GM23338 (cell line): ENCODE measurements around the gene ANO10. TPM values are rescaled to one million over a fixed set of nuclear protein-coding genes. Genes with fewer than 3 reads are reported as not detected.

Source experiments
- ATAC-seq: fragments of 200-7000 bp; cut with Tn5 transposase; 3 replicates; pipeline ENCODE4 v1.9.1; 2020
- DNase-seq: peaks from one replicate; pipeline ENCODE4 v3.0.0-alpha.2; 2015; ENCODE audit warnings: low spot score
- H2AFZ ChIP-seq: fragments of 200-600 bp; sonication (generic); 2 replicates; pipeline ENCODE4 v1.8.0; 2016; ENCODE audit warnings: antibody characterized with exemption, mild to moderate bottlenecking, moderate library complexity
- H3F3A ChIP-seq: fragments of 200-600 bp; sonication (generic); replicated peaks from 2 replicates; pipeline ENCODE4 v1.8.0; 2017; ENCODE audit warnings: antibody characterized with exemption, mixed run types, low read depth
- H3K27ac ChIP-seq: fragments of 200-600 bp; sonication (generic); 2 replicates; pipeline ENCODE4 v1.6.1; 2016; ENCODE audit warnings: low read depth
- H3K27me3 ChIP-seq: fragments of 200-600 bp; sonication (generic); 2 replicates; pipeline ENCODE4 v1.8.0; 2016; ENCODE audit warnings: mild to moderate bottlenecking, mixed run types, moderate library complexity; ENCODE audit not compliant: insufficient read depth
- H3K36me3 ChIP-seq: fragments of 200-600 bp; sonication (generic); 2 replicates; pipeline ENCODE4 v1.8.0; 2016; ENCODE audit warnings: mild to moderate bottlenecking; ENCODE audit not compliant: insufficient read depth
- H3K4me1 ChIP-seq: fragments of 200-600 bp; sonication (generic); 2 replicates; pipeline ENCODE4 v1.8.0; 2016; ENCODE audit warnings: mild to moderate bottlenecking, moderate library complexity; ENCODE audit not compliant: insufficient read depth
- H3K4me2 ChIP-seq: fragments of 200-600 bp; sonication (generic); 2 replicates; pipeline ENCODE4 v1.7.1; 2017; ENCODE audit warnings: mixed run types
- H3K4me3 ChIP-seq: fragments of 200-600 bp; sonication (generic); 2 replicates; pipeline ENCODE4 v1.6.1; 2016; ENCODE audit warnings: mixed run types
- H3K79me2 ChIP-seq: fragments of 200-600 bp; sonication (generic); replicated peaks from 2 replicates; pipeline ENCODE4 v1.8.0; 2017; ENCODE audit warnings: mild to moderate bottlenecking; ENCODE audit not compliant: insufficient read depth
- H3K9me2 ChIP-seq: fragments of 200-600 bp; sonication (generic); 2 replicates; pipeline ENCODE4 v1.8.0; 2017; ENCODE audit not compliant: insufficient read depth
- H4K20me1 ChIP-seq: fragments of 200-600 bp; sonication (generic); replicated peaks from 2 replicates; pipeline ENCODE4 v1.8.0; 2017; ENCODE audit warnings: mild to moderate bottlenecking; ENCODE audit not compliant: insufficient read depth
- H3K27ac Mint-ChIP-seq: 2 replicates; pipeline ENCODE4 v1.8.0; 2020; ENCODE audit warnings: inconsistent platforms, mild to moderate bottlenecking, moderate library complexity, mixed read lengths
- H3K27me3 Mint-ChIP-seq: 3 replicates; pipeline ENCODE4 v1.8.0; 2022; ENCODE audit warnings: low read depth, mild to moderate bottlenecking, moderate library complexity, mixed read lengths, inconsistent platforms; ENCODE audit not compliant: insufficient read depth, poor library complexity
- H3K36me3 Mint-ChIP-seq: 3 replicates; pipeline ENCODE4 v1.8.0; 2021; ENCODE audit warnings: low read depth, mild to moderate bottlenecking, inconsistent platforms, moderate library complexity, mixed read lengths
- H3K4me1 Mint-ChIP-seq: 3 replicates; pipeline ENCODE4 v1.8.0; 2020; ENCODE audit warnings: mild to moderate bottlenecking, inconsistent platforms, mixed read lengths
- H3K4me3 Mint-ChIP-seq: 3 replicates; pipeline ENCODE4 v1.8.0; 2021; ENCODE audit warnings: moderate library complexity, mild to moderate bottlenecking, inconsistent platforms, mixed read lengths
- H3K9me3 Mint-ChIP-seq: 3 replicates; pipeline ENCODE4 v1.8.0; 2020; ENCODE audit warnings: moderate library complexity, mild to moderate bottlenecking, inconsistent platforms, mixed read lengths
- CREB1 ChIP-seq: fragments of 250-450 bp; sonication (Bioruptor Pico); IDR thresholded peaks from 2 replicates; pipeline ENCODE4 v1.5.0; 2020; ENCODE audit warnings: low read depth, mild to moderate bottlenecking, moderate library complexity
- CTCF ChIP-seq, 2 experiments: fragments of 200-600 bp in 1 of 2; sonication (generic) in 1 of 2; conservative IDR thresholded peaks; 2 replicates each; pipeline versions ENCODE4 v1.5.1 to v1.6.1; 2016 to 2017; ENCODE audit warnings: antibody characterized with exemption in 2 of 2, low read depth in 2 of 2, mild to moderate bottlenecking in 2 of 2, moderate library complexity in 1 of 2
- EZH2 ChIP-seq: fragments of 200-600 bp; sonication (generic); IDR thresholded peaks from one replicate; pipeline ENCODE4 v1.8.0; 2017; ENCODE audit warnings: antibody characterized with exemption, mild to moderate bottlenecking, low read depth; ENCODE audit not compliant: unreplicated experiment
- EZH2phosphoT487 ChIP-seq: fragments of 200-600 bp; sonication (generic); IDR thresholded peaks from one replicate; pipeline ENCODE4 v1.8.1; 2018; ENCODE audit warnings: antibody characterized with exemption; ENCODE audit not compliant: unreplicated experiment
- JUNB ChIP-seq: IDR thresholded peaks from one replicate; pipeline ENCODE4 v1.6.1; 2016; ENCODE audit warnings: antibody characterized with exemption; ENCODE audit not compliant: unreplicated experiment
- NANOG ChIP-seq: IDR thresholded peaks from 2 replicates; pipeline ENCODE4 v1.6.1; 2016; ENCODE audit warnings: antibody characterized with exemption, borderline replicate concordance
- POLR2AphosphoS5 ChIP-seq: IDR thresholded peaks from 2 replicates; pipeline ENCODE4 v1.6.1; 2016; ENCODE audit warnings: antibody characterized with exemption, low read depth
- REST ChIP-seq: IDR thresholded peaks from one replicate; pipeline ENCODE4 v1.6.1; 2018; ENCODE audit warnings: antibody characterized with exemption; ENCODE audit not compliant: unreplicated experiment
- ZNF114 ChIP-seq: fragments of 250-450 bp; sonication (Bioruptor Pico); IDR thresholded peaks from 2 replicates; pipeline ENCODE4 v1.5.0; 2020; ENCODE audit warnings: mild to moderate bottlenecking, moderate library complexity
- ZNF331 ChIP-seq: fragments of 250-450 bp; sonication (Bioruptor Pico); IDR thresholded peaks from 2 replicates; pipeline ENCODE4 v1.5.0; 2020; ENCODE audit warnings: low read depth, mild to moderate bottlenecking, moderate library complexity
- polyA plus RNA-seq: library from polyadenylated mRNA; unstranded; fragments of >200 nt; fragmentation: Nextera tagmentation; extraction: Ambion mirVana; gene quantifications from 2 replicates; pipeline ENCODE4 v1.2.1, GENCODE V29; 2016
- total RNA-seq: library from RNA; depleted of rRNA; stranded (reverse); fragments of >200 nt; shearing (Covaris generic); gene quantifications from 2 replicates; pipeline ENCODE4 v1.2.3, GENCODE V29; 2014

ANO10 gene
- total and polyA plus RNA-seq, 2 experiments from 2014 or later: 29.2 to 48.1 TPM

GRCh38 chr3:43340403-43340802 is 281.4 kb downstream of the ANO10 start:
- Histone ChIP-seq H3K27me3 (no peaks in the 10 kb centered on the region), H3K4me2 (no peak overlapping the region), H3K9me2 (no peaks in the 10 kb centered on the region), H3K36me3 (peaks cover 14% of the 10 kb centered on the region), H4K20me1 (no peaks in the 10 kb centered on the region), H3K27ac (no peak overlapping the region), H2AFZ (no peak overlapping the region), H3K79me2 (no peaks in the 10 kb centered on the region; the same call in 1 of the 2 replicates), H3F3A (no peaks in the 10 kb centered on the region), H3K4me1 (peaks cover 11% of the 10 kb centered on the region; the same call in 1 of the 2 replicates), H3K4me3 (no peak overlapping the region)
- Mint-ChIP-seq H3K4me3 (no peak overlapping the region), H3K36me3 (peaks cover 55% of the 10 kb centered on the region), H3K9me3 (peaks cover 36% of the 10 kb centered on the region), H3K27ac (no peak overlapping the region), H3K4me1 (peaks cover 28% of the 10 kb centered on the region), H3K27me3 (peaks cover 5% of the 10 kb centered on the region)
- ATAC-seq (no peak), DNase-seq (no peak)
- no peak for TF ChIP-seq REST
- TF ChIP-seq EZH2: no peak
- no peak for TF ChIP-seq CREB1 (CRISPR knock-in tag)
- TF ChIP-seq NANOG: no peak
- TF ChIP-seq ZNF114: no peak
- TF ChIP-seq CTCF (conservative IDR thresholded peaks at IDR 0.05; ENCODE audit: low read depth in 2 of 2): no peak

- Histone ChIP-seq H3K4me1 (peaks cover 3% of the 10 kb centered on the region; the same call in 1 of the 2 replicates), H3K27ac (no peak overlapping the region), H3K36me3 (peaks cover 14% of the 10 kb centered on the region), H4K20me1 (no peaks in the 10 kb centered on the region), H3K4me2 (no peak overlapping the region), H3K79me2 (no peaks in the 10 kb centered on the region; the same call in 1 of the 2 replicates), H3K27me3 (no peaks in the 10 kb centered on the region), H3K9me2 (no peaks in the 10 kb centered on the region), H3F3A (no peaks in the 10 kb centered on the region), H2AFZ (no peak overlapping the region), H3K4me3 (no peak overlapping the region)
- TF ChIP-seq EZH2phosphoT487: no peak
- TF ChIP-seq ZNF114: no peak
- TF ChIP-seq CREB1 (CRISPR knock-in tag): no peak
- no peak for TF ChIP-seq CTCF (conservative IDR thresholded peaks at IDR 0.05; ENCODE audit: low read depth in 2 of 2)
- TF ChIP-seq ZNF331 (CRISPR knock-in tag): no peak
- no peak for TF ChIP-seq JUNB
- TF ChIP-seq POLR2AphosphoS5: no peak
- no peak for TF ChIP-seq NANOG
- Mint-ChIP-seq H3K36me3 (peaks cover 63% of the 10 kb centered on the region), H3K9me3 (peaks cover 40% of the 10 kb centered on the region), H3K4me3 (no peak overlapping the region), H3K4me1 (peaks cover 14% of the 10 kb centered on the region), H3K27me3 (no peaks in the 10 kb centered on the region), H3K27ac (no peak overlapping the region)
- no peak for DNase-seq
- ATAC-seq: no peak
Measured at GRCh38 chr3:43338295-43338694, 283.5 kb downstream of the ANO10 start.
